HG03460 (cell line): ENCODE results near the gene EXOC4.
"Not testable (repeated sequence)": the region's sequence is repeated elsewhere in the genome, so short reads cannot be mapped to it uniquely, and the experiment has no call there.

Experiments
- ATAC-seq: cut with Tn5 transposase; IDR thresholded peaks from one replicate; pipeline ENCODE4 v1.9.1; 2021; ENCODE audit not compliant: unreplicated experiment

The EXOC4 gene

GRCh38 chr7:133313575-133313974 is 60.7 kb downstream of the EXOC4 start:
- no peak for ATAC-seq

DNA sequence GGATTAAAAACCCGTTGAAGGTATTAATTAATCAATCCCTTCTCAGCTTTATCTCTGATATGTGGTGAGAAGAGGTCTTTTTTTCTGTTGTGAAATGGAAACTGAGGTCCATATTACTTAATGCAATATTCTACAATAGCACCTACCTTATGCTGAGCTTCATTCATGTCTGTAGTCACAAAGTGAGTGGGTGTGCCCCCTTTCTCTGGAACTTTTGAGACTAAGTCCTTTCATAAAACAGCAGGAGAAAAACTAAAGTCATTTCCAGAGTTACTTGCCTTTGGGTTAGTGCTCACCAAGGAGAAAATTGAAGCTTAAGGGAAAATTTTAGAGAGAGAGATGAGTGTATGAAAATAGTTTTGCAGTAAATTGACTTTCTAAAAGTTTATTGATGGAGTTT is 61.2 kb downstream of the EXOC4 start:
- no peak for ATAC-seq

GRCh38 chr7:133315332-133316040 is 62.6 kb downstream of the EXOC4 start:
- ATAC-seq: no peak

DNA sequence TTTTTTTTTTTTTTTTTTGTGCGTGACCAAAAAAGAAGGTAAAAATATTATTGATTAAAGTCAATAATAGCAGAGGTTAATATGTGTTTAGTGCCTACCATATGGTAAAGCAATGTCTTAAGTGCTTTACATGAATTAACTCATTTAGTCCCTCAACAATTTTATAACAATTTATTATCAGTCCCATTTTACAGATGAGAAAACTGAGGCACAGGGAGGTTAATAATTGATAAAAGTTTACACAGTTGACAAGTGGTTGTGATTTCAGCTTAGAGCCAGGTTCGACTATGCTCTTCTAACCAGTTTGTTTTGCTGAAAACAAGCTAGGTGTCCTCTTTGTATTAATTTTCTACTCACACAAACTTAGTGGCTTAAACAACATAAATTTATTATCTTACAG is 67.0 kb downstream of the EXOC4 start:
- no peak for ATAC-seq

- ATAC-seq: no peak
Observed at GRCh38 chr7:133320891-133321290, 68.0 kb downstream of the EXOC4 start.

DNA sequence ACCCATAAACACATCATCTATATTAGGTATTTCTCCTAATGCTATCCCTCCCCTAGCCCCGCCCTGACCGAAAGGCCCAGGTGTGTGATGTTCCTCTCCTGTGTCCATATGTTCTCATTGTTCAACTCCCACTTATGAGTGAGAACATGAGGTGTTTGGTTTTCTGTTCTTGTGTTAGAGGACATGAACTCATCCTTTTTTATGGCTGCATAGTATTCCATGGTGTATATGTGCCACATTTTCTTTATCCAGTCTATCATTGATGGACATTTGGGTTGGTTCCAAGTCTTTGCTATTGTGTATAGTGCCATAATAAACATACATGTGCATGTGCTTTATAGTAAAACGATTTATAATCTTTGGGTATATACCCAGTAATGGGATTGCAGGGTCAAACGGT is 68.5 kb downstream of the EXOC4 start:
- ATAC-seq: not testable (repeated sequence)

- not testable (repeated sequence) for ATAC-seq
Observed at GRCh38 chr7:133326745-133327144, 73.9 kb downstream of the EXOC4 start.

- not testable (repeated sequence) for ATAC-seq
Observed at GRCh38 chr7:133328021-133328420, 75.1 kb downstream of the EXOC4 start.

DNA sequence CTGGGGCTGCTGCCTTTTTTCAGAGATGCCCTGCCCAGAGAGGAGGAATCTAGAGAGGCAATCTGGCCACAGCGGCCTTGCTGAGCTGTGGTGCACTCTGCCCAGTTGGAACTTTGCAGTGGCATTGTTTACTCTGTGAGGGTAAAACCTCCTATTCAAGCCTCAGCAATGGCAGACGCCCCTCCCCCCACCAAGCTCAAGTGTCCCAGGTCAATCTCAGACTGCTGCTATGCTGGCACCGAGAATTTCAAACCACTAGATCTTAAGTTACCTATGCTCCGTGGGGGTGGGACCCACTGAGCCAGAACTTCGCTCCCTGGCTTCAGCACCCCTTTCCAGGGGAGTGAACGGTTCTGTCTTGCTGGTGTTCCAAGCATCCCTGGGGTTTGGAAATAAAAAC is 77.2 kb downstream of the EXOC4 start:
- ATAC-seq: no peak

DNA sequence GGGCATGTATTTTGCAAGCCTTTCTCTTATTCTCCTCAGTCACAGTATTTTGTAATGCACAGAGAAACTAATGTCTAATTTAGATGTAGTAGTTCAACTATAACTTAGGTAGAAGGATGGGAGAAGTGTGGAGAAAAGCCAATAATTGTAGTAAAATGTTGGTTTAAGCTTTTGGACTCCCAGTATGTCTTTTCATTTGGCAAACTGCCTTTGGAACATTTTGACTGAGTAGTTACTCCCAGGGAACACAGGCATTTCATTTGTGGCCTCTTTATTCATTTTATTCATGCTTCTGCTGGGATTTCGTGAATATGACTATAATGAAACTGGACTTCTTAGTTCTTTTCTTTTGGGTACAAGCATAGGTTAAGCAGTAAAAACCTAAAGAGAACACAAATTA is 79.0 kb downstream of the EXOC4 start:
- no peak for ATAC-seq

DNA sequence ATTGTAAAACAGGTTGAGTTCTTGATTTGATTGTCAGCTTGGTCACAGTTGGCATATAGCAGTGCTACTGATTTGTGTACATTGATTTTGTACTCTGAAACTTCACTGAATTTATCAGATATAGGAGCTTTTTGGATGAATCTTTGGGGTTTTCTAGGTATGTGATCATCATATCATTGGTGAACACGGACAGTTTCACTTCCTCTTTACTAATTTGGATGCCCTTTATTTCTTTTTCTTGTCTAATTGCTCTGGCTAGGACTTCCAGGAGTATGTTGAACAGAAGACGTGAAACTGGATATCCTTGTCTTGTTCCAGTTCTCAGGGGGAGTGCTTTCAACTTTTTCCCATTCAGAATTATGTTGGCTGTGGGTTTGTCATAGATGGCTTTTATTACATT is 86.9 kb downstream of the EXOC4 start:
- ATAC-seq: no peak

- ATAC-seq: no peak
Observed at GRCh38 chr7:133344275-133344674, 91.4 kb downstream of the EXOC4 start.

DNA sequence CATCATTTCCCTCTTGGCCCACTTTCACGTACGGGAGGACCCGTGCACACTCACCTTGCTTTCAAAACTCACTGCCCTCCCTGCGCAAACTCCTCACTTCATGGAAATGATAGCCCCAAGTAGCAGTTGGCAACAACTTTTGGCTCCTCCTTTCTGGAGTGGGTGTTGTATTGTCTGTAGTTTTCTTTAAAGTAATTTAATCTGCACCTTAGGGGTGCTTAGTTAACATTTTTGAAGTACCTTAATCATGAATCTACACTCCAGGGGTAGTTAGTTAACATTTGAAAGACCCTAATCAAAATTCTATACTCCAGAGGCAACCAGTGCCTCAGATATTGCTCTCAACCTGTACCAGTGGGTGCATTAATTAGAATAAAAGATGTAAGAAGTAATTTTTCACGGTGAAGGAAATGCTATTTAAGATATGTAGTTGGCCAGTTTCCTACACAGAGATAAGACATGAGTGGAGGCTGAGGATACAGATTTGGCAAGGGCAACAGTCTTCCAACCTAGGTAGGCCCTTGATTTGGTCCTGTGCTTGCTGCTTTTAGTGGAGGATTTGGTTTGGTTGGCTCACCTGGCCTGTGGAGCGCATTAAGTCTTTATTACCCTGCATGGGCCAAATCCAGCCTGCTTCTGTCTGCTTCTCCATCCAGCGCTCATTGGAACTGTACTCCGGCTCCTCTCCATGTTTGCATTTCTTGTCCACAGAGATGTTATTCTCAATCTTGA is 93.0 kb downstream of the EXOC4 start:
- ATAC-seq: no peak

DNA sequence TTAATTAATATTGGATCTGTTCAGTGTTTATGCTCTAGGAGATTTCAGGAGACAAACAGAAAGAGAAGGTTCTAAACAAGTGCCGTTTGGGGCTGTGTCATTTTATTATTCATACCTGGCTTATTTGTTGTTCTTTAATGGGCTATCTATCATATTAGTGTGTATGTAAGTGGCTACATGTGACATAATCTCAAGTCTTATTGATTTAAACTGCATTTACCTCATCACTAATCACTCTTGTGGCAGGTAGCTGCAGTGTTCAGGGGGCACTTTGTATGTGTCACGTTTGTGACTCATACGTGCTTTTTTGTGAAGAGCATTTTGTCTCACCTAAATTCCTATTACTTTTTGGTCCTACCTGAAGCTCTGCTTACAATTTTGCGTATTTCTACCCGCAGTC is 95.4 kb downstream of the EXOC4 start:
- ATAC-seq: no peak

- no peak for ATAC-seq
Observed at GRCh38 chr7:133349101-133349500, 96.2 kb downstream of the EXOC4 start.

- no peak for ATAC-seq
Observed at GRCh38 chr7:133352430-133352829, 99.6 kb downstream of the EXOC4 start.

DNA sequence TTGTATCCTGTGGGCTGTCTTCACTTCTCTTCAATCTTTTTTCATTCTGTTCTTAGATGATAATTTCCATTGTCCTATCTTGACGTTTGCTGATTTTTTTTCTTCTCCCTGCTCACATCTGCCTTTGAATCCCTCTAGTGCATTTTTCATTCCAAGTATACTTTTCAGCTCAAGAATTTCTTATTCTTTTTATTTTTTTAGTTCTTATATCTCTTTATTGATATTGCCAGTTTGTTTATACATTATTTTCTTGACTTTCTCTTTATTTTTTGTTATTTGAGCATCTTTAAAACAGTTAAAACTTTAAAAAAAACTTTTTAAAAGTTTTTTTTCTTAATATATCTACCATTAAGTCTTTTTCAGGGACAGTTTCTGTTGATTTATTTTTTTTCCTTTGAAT is 100.9 kb downstream of the EXOC4 start:
- no peak for ATAC-seq

- ATAC-seq: no peak
Observed at GRCh38 chr7:133354546-133355324, 101.9 kb downstream of the EXOC4 start.

- no peak for ATAC-seq
Observed at GRCh38 chr7:133355325-133355708, 102.4 kb downstream of the EXOC4 start.

GRCh38 chr7:133355822-133356221 is 102.9 kb downstream of the EXOC4 start:
- ATAC-seq: no peak

GRCh38 chr7:133358708-133359107 is 105.8 kb downstream of the EXOC4 start:
- no peak for ATAC-seq

DNA sequence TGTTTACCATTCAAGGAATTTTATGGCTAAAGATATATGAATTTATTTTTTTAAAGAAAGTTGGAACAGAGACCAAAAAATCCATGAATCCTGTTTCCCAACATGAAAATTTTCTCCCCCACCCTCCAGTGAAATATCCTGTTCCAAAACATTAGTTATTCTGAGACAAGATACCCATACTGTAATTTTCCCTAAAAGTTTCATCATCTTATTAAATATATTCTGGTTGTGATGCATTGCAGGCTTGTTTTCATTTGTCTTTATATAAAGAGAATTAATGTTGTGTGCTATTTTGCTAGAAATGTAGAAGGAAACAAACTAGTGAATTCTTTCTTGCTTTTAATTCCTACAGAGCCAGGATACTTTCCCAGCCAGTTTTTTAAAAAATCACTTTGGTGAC is 106.6 kb downstream of the EXOC4 start:
- ATAC-seq: no peak
